ENCODE results near the gene MYOG. TPM values are rescaled to one million over a fixed set of nuclear protein-coding genes. Genes with fewer than 3 reads are reported as not detected.
A peak's percentile ranks its signal among the peaks of the same experiment; 100 is the strongest.

Gene MYOG
- total RNA-seq, 1 experiment from 2014 or later = not detected

- peaks cover 2% of the 10 kb centered on the region; the same call in 1 of the 2 replicates for H3K27me3 Mint-ChIP-seq (ENCODE audit: low read depth)
- Histone ChIP-seq H2AK5ac (ENCODE audit: insufficient read length, low read length) (no peak overlapping the region), H2AFZ (ENCODE audit: low read length) (no peak overlapping the region), H3K79me1 (ENCODE audit: insufficient read depth, low read depth, low read length, poor library complexity, severe bottlenecking) (no peaks in the 10 kb centered on the region), H2BK15ac (ENCODE audit: low read depth, low read length) (no peak overlapping the region), H2BK12ac (ENCODE audit: insufficient read length, low read depth, low read length) (no peak overlapping the region), H3K23ac (ENCODE audit: insufficient read length, low read depth, low read length) (no peak overlapping the region), H3K27me3 (ENCODE audit: insufficient read depth, low read length) (no peaks in the 10 kb centered on the region; the same call in 1 of the 2 replicates), H3K9ac (ENCODE audit: extremely low read depth, insufficient read length, low read length) (no peak overlapping the region), H3K79me2 (ENCODE audit: insufficient read depth, low read length) (no peaks in the 10 kb centered on the region), H3K4me2 (ENCODE audit: insufficient read depth, insufficient read length, low read length) (no peak overlapping the region), H4K20me1 (ENCODE audit: control insufficient read depth, insufficient read depth, insufficient read length) (no peaks in the 10 kb centered on the region), H4K5ac (ENCODE audit: insufficient read length, low read depth, low read length) (no peak overlapping the region), H3K56ac (ENCODE audit: insufficient read length, low read depth, low read length) (no peak overlapping the region), H3K18ac (ENCODE audit: insufficient read length, low read depth, low read length) (no peak overlapping the region), H4K91ac (ENCODE audit: insufficient read length, low read depth, low read length) (no peak overlapping the region), H3K14ac (ENCODE audit: insufficient read depth, low read length) (no peak overlapping the region), H3T11ph (ENCODE audit: low read length) (no peak overlapping the region), H2BK5ac (ENCODE audit: insufficient read length, low read length) (no peak overlapping the region), H3K4me1 (ENCODE audit: insufficient read depth, low read length) (peaks cover 9% of the 10 kb centered on the region), H3K23me2 (ENCODE audit: insufficient read length, low read depth, low read length, poor library complexity, severe bottlenecking) (peaks cover 5% of the 10 kb centered on the region), H4K8ac (replicated peaks; ENCODE audit: insufficient read length, low read depth, low read length) (no peak overlapping the region), H3K27ac (ENCODE audit: insufficient read length, low read depth, low read length) (no peak overlapping the region), H3K4ac (ENCODE audit: low read depth, low read length) (no peak overlapping the region), H3K9me3 (ENCODE audit: control insufficient read depth, low read depth, low read length) (no peaks in the 10 kb centered on the region), H2BK120ac (ENCODE audit: low read depth, low read length, poor library complexity, severe bottlenecking) (no peak overlapping the region), H2BK20ac (ENCODE audit: low read depth, low read length, poor library complexity, severe bottlenecking) (no peak overlapping the region)
- DNase-seq = no peak
- no CpG with 5 or more reads among the region's 5 CpGs for WGBS (ENCODE audit: extremely low coverage, insufficient read length, low lambda C conversion rate)
- peak overlapping the region in 1 of 3 experiments; percentile 37; a peak in 1 of 7 replicates for H3K27ac Mint-ChIP-seq
- no peak overlapping the region for H3K4me3 Mint-ChIP-seq
- H3K4me1 Mint-ChIP-seq = peaks cover 27 to 37% of the 10 kb centered on the region in 2 experiments
- H3K36me3 Mint-ChIP-seq (ENCODE audit: insufficient read depth in 1 of 3, low read depth in 3 of 3) = peaks cover 0 to 4% (median 2%) of the 10 kb centered on the region in 3 experiments; a peak in 2 of 7 replicates
- TF ChIP-seq CTCF (conservative IDR thresholded peaks at IDR 0.05) = no peak
- no peaks in the 10 kb centered on the region for H3K9me3 Mint-ChIP-seq
Measured at GRCh38 chr1:203080456-203080855, 5.4 kb downstream of the MYOG start.
